Neural cell (in vitro differentiated cells): ENCODE measurements around the gene RPA4. TPM values are rescaled to one million over a fixed set of nuclear protein-coding genes. Genes with fewer than 3 reads are reported as not detected.
"Not testable (repeated sequence)": the region's sequence is repeated elsewhere in the genome, so short reads cannot be mapped to it uniquely, and the experiment has no call there.

Experiments
- H2AFZ ChIP-seq: fragments of 200-600, 300-800 bp; sonication (generic), shearing (Covaris generic); 2 replicates; pipeline ENCODE4 v1.6.0; 2014; ENCODE audit warnings: low read depth, mild to moderate bottlenecking, antibody characterized with exemption, low read length, moderate library complexity
- H3F3A ChIP-seq: fragments of 200-600 bp; shearing (Covaris generic); 2 replicates; pipeline ENCODE4 v1.6.1; 2016; ENCODE audit warnings: mild to moderate bottlenecking, moderate library complexity, mixed read lengths, antibody characterized with exemption, low read length; ENCODE audit not compliant: insufficient read depth, poor library complexity, severe bottlenecking
- H3K27ac ChIP-seq: fragments of 200-600, 300-800 bp; sonication (generic), shearing (Covaris generic); 2 replicates; pipeline ENCODE4 v1.5.1; 2014; ENCODE audit warnings: mild to moderate bottlenecking, low read length, moderate library complexity
- H3K27me3 ChIP-seq: fragments of 300-800, 200-600 bp; sonication (generic), shearing (Covaris generic); 2 replicates; pipeline ENCODE4 v1.6.0; 2014; ENCODE audit warnings: mild to moderate bottlenecking, low read depth, low read length, moderate library complexity; ENCODE audit not compliant: insufficient read depth
- H3K36me3 ChIP-seq: fragments of 300-800, 200-600 bp; sonication (generic), shearing (Covaris generic); 2 replicates; pipeline ENCODE4 v1.5.1; 2014; ENCODE audit warnings: mild to moderate bottlenecking, antibody characterized with exemption, low read length, moderate library complexity; ENCODE audit not compliant: insufficient read depth
- H3K4me2 ChIP-seq: fragments of 300-800, 200-600 bp; sonication (generic), shearing (Covaris generic); 2 replicates; pipeline ENCODE4 v1.6.0; 2014; ENCODE audit warnings: mild to moderate bottlenecking, low read length
- H3K4me3 ChIP-seq: fragments of 300-800, 200-600 bp; sonication (generic), shearing (Covaris generic); 2 replicates; pipeline ENCODE4 v1.5.1; 2014; ENCODE audit warnings: mild to moderate bottlenecking, low read length, moderate library complexity
- H3K79me2 ChIP-seq: fragments of 200-600 bp; shearing (Covaris generic); replicated peaks from 2 replicates; pipeline ENCODE4 v1.6.0; 2014; ENCODE audit warnings: mild to moderate bottlenecking, low read length, moderate library complexity; ENCODE audit not compliant: insufficient read depth
- H3K9ac ChIP-seq: fragments of 300-800, 200-600 bp; sonication (generic), shearing (Covaris generic); 2 replicates; pipeline ENCODE4 v1.6.1; 2016; ENCODE audit warnings: mild to moderate bottlenecking, low read length, mixed read lengths
- H3K9me2 ChIP-seq: fragments of 200-600 bp; shearing (Covaris generic); 2 replicates; pipeline ENCODE4 v1.6.1; 2016; ENCODE audit warnings: mild to moderate bottlenecking, low read length, mixed read lengths; ENCODE audit not compliant: insufficient read depth
- H3K9me3 ChIP-seq: fragments of 200-600, 300-800 bp; sonication (generic), shearing (Covaris generic); 2 replicates; pipeline ENCODE4 v1.6.1; 2016; ENCODE audit warnings: mild to moderate bottlenecking, mixed run types, low read length, moderate library complexity, mixed read lengths
- H4K20me1 ChIP-seq: fragments of 200-600 bp; shearing (Covaris generic); 2 replicates; pipeline ENCODE4 v1.6.1; 2016; ENCODE audit warnings: mild to moderate bottlenecking, mixed run types; ENCODE audit not compliant: insufficient read depth
- CTCF ChIP-seq: fragments of 450-650 bp; IDR thresholded peaks from 2 replicates; pipeline ENCODE4 v1.5.1; 2014; ENCODE audit warnings: antibody characterized with exemption, mild to moderate bottlenecking, moderate library complexity; ENCODE audit not compliant: poor library complexity, severe bottlenecking
- EZH2 ChIP-seq: fragments of 200-600, 300-800 bp; shearing (Covaris generic), sonication (generic); IDR thresholded peaks from 2 replicates; pipeline ENCODE4 v1.6.1; 2014; ENCODE audit warnings: antibody characterized with exemption, low read length, borderline replicate concordance, mild to moderate bottlenecking; ENCODE audit not compliant: insufficient read depth, poor library complexity, severe bottlenecking
- MXI1 ChIP-seq: fragments of 450-650 bp; conservative IDR thresholded peaks from 2 replicates; pipeline ENCODE4 v1.6.1; 2014; ENCODE audit warnings: antibody characterized with exemption, mild to moderate bottlenecking; ENCODE audit not compliant: poor library complexity, severe bottlenecking
- POLR2AphosphoS5 ChIP-seq: IDR thresholded peaks from 2 replicates; pipeline ENCODE4 v1.6.1; 2012
- RAD21 ChIP-seq: fragments of 450-650 bp; conservative IDR thresholded peaks from 2 replicates; pipeline ENCODE4 v1.6.1; 2014; ENCODE audit warnings: antibody characterized with exemption, mild to moderate bottlenecking, moderate library complexity
- REST ChIP-seq: IDR thresholded peaks from 2 replicates; pipeline ENCODE4 v1.6.1; 2012; ENCODE audit warnings: borderline replicate concordance
- SMC3 ChIP-seq: fragments of 450-650 bp; conservative IDR thresholded peaks from 2 replicates; pipeline ENCODE4 v1.6.1; 2014; ENCODE audit warnings: antibody characterized with exemption, mild to moderate bottlenecking, moderate library complexity; ENCODE audit not compliant: poor library complexity
- TAF1 ChIP-seq: IDR thresholded peaks from 2 replicates; pipeline ENCODE4 v1.6.1; 2012; ENCODE audit warnings: low read depth
- polyA plus RNA-seq: library from polyadenylated mRNA; depleted of rRNA; stranded (reverse); fragments of >200 nt; gene quantifications from 2 replicates; pipeline ENCODE4 v1.2.3, GENCODE V29; 2014

Gene RPA4
- polyA plus RNA-seq, 1 donor from 2014 or later = not detected

GRCh38 chrX:96841866-96842265 lies 41.8 kb upstream of the RPA4 start:
- H3K9me2 ChIP-seq, H3F3A ChIP-seq, H3K4me3 ChIP-seq, H2AFZ ChIP-seq, H3K9ac ChIP-seq, H3K27me3 ChIP-seq, H3K4me2 ChIP-seq, H3K36me3 ChIP-seq, H3K9me3 ChIP-seq, H4K20me1 ChIP-seq, H3K79me2 ChIP-seq, H3K27ac ChIP-seq: not testable (repeated sequence)

GRCh38 chrX:96843566-96843965 lies 40.1 kb upstream of the RPA4 start:
- no peak overlapping the region for H2AFZ ChIP-seq
- no peak overlapping the region for H3K4me3 ChIP-seq
- no peaks in the 10 kb centered on the region for H3K27me3 ChIP-seq
- no peaks in the 10 kb centered on the region for H3K79me2 ChIP-seq
- TF ChIP-seq EZH2 = no peak
- no peak for TF ChIP-seq SMC3
- no peaks in the 10 kb centered on the region for H3K9me2 ChIP-seq
- no peak overlapping the region for H3K27ac ChIP-seq
- H3K9ac ChIP-seq = no peak overlapping the region
- no peaks in the 10 kb centered on the region for H4K20me1 ChIP-seq
- no peaks in the 10 kb centered on the region for H3K9me3 ChIP-seq
- H3F3A ChIP-seq = no peaks in the 10 kb centered on the region
- no peaks in the 10 kb centered on the region for H3K36me3 ChIP-seq
- no peak overlapping the region for H3K4me2 ChIP-seq

GRCh38 chrX:96846841-96847240 lies 36.9 kb upstream of the RPA4 start:
- Histone ChIP-seq H3K9ac (no peak overlapping the region), H3K4me3 (no peak overlapping the region), H3F3A (no peaks in the 10 kb centered on the region), H4K20me1 (no peaks in the 10 kb centered on the region), H3K4me2 (no peak overlapping the region), H3K27me3 (no peaks in the 10 kb centered on the region), H3K79me2 (no peaks in the 10 kb centered on the region), H3K36me3 (no peaks in the 10 kb centered on the region), H3K9me3 (no peaks in the 10 kb centered on the region), H2AFZ (no peak overlapping the region), H3K9me2 (no peaks in the 10 kb centered on the region), H3K27ac (no peak overlapping the region)
- TF ChIP-seq RAD21 = no peak
- no peak for TF ChIP-seq SMC3
- TF ChIP-seq POLR2AphosphoS5 = no peak
- no peak for TF ChIP-seq EZH2
- TF ChIP-seq REST = no peak
- no peak for TF ChIP-seq MXI1
- TF ChIP-seq CTCF = no peak
- no peak for TF ChIP-seq TAF1

GRCh38 chrX:96859422-96859821 lies 24.3 kb upstream of the RPA4 start:
- not testable (repeated sequence) for H3F3A ChIP-seq, H4K20me1 ChIP-seq

More at GRCh38 chrX:96859422-96859821, 24.3 kb upstream of the RPA4 start:
- not testable (repeated sequence) for H3K36me3 ChIP-seq, H3K27ac ChIP-seq, H3K4me3 ChIP-seq, H3K27me3 ChIP-seq, H3K9me3 ChIP-seq, H3K79me2 ChIP-seq, H3K9me2 ChIP-seq, H2AFZ ChIP-seq, H3K4me2 ChIP-seq, H3K9ac ChIP-seq
